Measurements from ENCODE around the gene NYAP2. TPM values are rescaled to one million over a fixed set of nuclear protein-coding genes. Genes with fewer than 3 reads are reported as not detected.

Gene NYAP2
- total RNA-seq, 2 experiments from 2014 or later, result not detected

GRCh38 chr2:225590932-225591331, 191.4 kb downstream of the NYAP2 start:
- H3K36me3 Mint-ChIP-seq, result no peaks in the 10 kb centered on the region
- ChIA-PET CTCF (no interaction called here), POLR2A (no interaction called here)
- no peaks in the 10 kb centered on the region for H3K9me3 Mint-ChIP-seq
- no peak overlapping the region for H3K4me3 Mint-ChIP-seq
- H3K27ac Mint-ChIP-seq, result no peak overlapping the region
- no peak for DNase-seq
- H3K27me3 Mint-ChIP-seq, result no peaks in the 10 kb centered on the region
- intact Hi-C loops (cut with micrococcal nuclease), result no loop called here
- H3K4me1 Mint-ChIP-seq (ENCODE audit: low read depth), result no peaks in the 10 kb centered on the region

- intact Hi-C loops (cut with micrococcal nuclease), result no loop called here
- no peak overlapping the region for H3K4me3 Mint-ChIP-seq
- no peaks in the 10 kb centered on the region for H3K36me3 Mint-ChIP-seq
- no peak for DNase-seq
- POLR2A ChIA-PET, result no interaction called here
- CTCF ChIA-PET, result no interaction called here
- no peak overlapping the region for H3K27ac Mint-ChIP-seq
- no peaks in the 10 kb centered on the region for H3K27me3 Mint-ChIP-seq
- H3K4me1 Mint-ChIP-seq (ENCODE audit: low read depth), result no peaks in the 10 kb centered on the region
- H3K9me3 Mint-ChIP-seq, result peaks cover 2% of the 10 kb centered on the region
These were observed 198.4 kb downstream of the NYAP2 start for GRCh38 chr2:225597911-225598310.

- Mint-ChIP-seq H3K36me3 (no peaks in the 10 kb centered on the region), H3K27me3 (no peaks in the 10 kb centered on the region), H3K4me3 (no peak overlapping the region), H3K4me1 (ENCODE audit: low read depth) (no peaks in the 10 kb centered on the region), H3K9me3 (peaks cover 2% of the 10 kb centered on the region), H3K27ac (no peak overlapping the region)
- intact Hi-C loops (cut with micrococcal nuclease), result no loop called here
- CTCF ChIA-PET, result no interaction called here
- POLR2A ChIA-PET, result no interaction called here
- DNase-seq, result no peak
These were observed 198.9 kb downstream of the NYAP2 start for GRCh38 chr2:225598426-225598825.

- H3K4me1 Mint-ChIP-seq (ENCODE audit: low read depth), result no peaks in the 10 kb centered on the region
- H3K36me3 Mint-ChIP-seq, result no peaks in the 10 kb centered on the region
- ChIA-PET POLR2A (no interaction called here), CTCF (no interaction called here)
- no peak for DNase-seq
- H3K9me3 Mint-ChIP-seq, result peaks cover 2% of the 10 kb centered on the region
- intact Hi-C loops (cut with micrococcal nuclease), result no loop called here
- H3K4me3 Mint-ChIP-seq, result no peak overlapping the region
- no peak overlapping the region for H3K27ac Mint-ChIP-seq
- no peaks in the 10 kb centered on the region for H3K27me3 Mint-ChIP-seq
These were observed 199.4 kb downstream of the NYAP2 start for GRCh38 chr2:225598897-225599296.

GRCh38 chr2:225599856-225600255, 200.3 kb downstream of the NYAP2 start:
- no peak for DNase-seq
- intact Hi-C loops (cut with micrococcal nuclease), result no loop called here
- Mint-ChIP-seq H3K27me3 (peaks cover 1% of the 10 kb centered on the region), H3K36me3 (no peaks in the 10 kb centered on the region), H3K27ac (no peak overlapping the region), H3K4me1 (ENCODE audit: low read depth) (no peaks in the 10 kb centered on the region), H3K9me3 (peaks cover 2% of the 10 kb centered on the region), H3K4me3 (no peak overlapping the region)
- ChIA-PET POLR2A (no interaction called here), CTCF (no interaction called here)

- intact Hi-C loops (cut with micrococcal nuclease), result no loop called here
- ChIA-PET POLR2A (no interaction called here), CTCF (no interaction called here)
- Mint-ChIP-seq H3K27me3 (peaks cover 1% of the 10 kb centered on the region), H3K9me3 (peaks cover 2% of the 10 kb centered on the region), H3K27ac (no peak overlapping the region), H3K4me1 (ENCODE audit: low read depth) (no peaks in the 10 kb centered on the region), H3K36me3 (no peaks in the 10 kb centered on the region), H3K4me3 (no peak overlapping the region)
- no peak for DNase-seq
These were observed 200.9 kb downstream of the NYAP2 start for GRCh38 chr2:225600444-225600843.

- Mint-ChIP-seq H3K27me3 (peaks cover 1% of the 10 kb centered on the region), H3K4me3 (no peak overlapping the region), H3K4me1 (ENCODE audit: low read depth) (no peaks in the 10 kb centered on the region), H3K27ac (no peak overlapping the region), H3K9me3 (peaks cover 2% of the 10 kb centered on the region), H3K36me3 (no peaks in the 10 kb centered on the region)
- intact Hi-C loops (cut with micrococcal nuclease), result no loop called here
- ChIA-PET POLR2A (no interaction called here), CTCF (no interaction called here)
- no peak for DNase-seq
These were observed 201.4 kb downstream of the NYAP2 start for GRCh38 chr2:225600865-225601264.

- CTCF ChIA-PET, result no interaction called here
- H3K27me3 Mint-ChIP-seq, result peaks cover 1% of the 10 kb centered on the region
- H3K9me3 Mint-ChIP-seq, result peaks cover 2% of the 10 kb centered on the region
- H3K4me1 Mint-ChIP-seq (ENCODE audit: low read depth), result no peaks in the 10 kb centered on the region
- no peak for DNase-seq
- intact Hi-C loops (cut with micrococcal nuclease), result no loop called here
- H3K4me3 Mint-ChIP-seq, result no peak overlapping the region
- POLR2A ChIA-PET, result no interaction called here
- no peaks in the 10 kb centered on the region for H3K36me3 Mint-ChIP-seq
- H3K27ac Mint-ChIP-seq, result no peak overlapping the region
These were observed 202.7 kb downstream of the NYAP2 start for GRCh38 chr2:225602205-225602604.

GRCh38 chr2:225608136-225608535, 208.6 kb downstream of the NYAP2 start:
- Mint-ChIP-seq H3K4me1 (ENCODE audit: low read depth) (no peaks in the 10 kb centered on the region), H3K36me3 (no peaks in the 10 kb centered on the region), H3K9me3 (no peaks in the 10 kb centered on the region), H3K27ac (no peak overlapping the region), H3K4me3 (no peak overlapping the region), H3K27me3 (peaks cover 1% of the 10 kb centered on the region)
- intact Hi-C loops (cut with micrococcal nuclease), result no loop called here
- DNase-seq, result no peak
- ChIA-PET CTCF (no interaction called here), POLR2A (no interaction called here)

GRCh38 chr2:225612636-225613035, 213.1 kb downstream of the NYAP2 start:
- no peak for DNase-seq
- Mint-ChIP-seq H3K9me3 (no peaks in the 10 kb centered on the region), H3K27ac (no peak overlapping the region), H3K4me3 (no peak overlapping the region), H3K36me3 (no peaks in the 10 kb centered on the region), H3K27me3 (no peaks in the 10 kb centered on the region), H3K4me1 (ENCODE audit: low read depth) (no peaks in the 10 kb centered on the region)
- ChIA-PET CTCF (no interaction called here), POLR2A (no interaction called here)
- intact Hi-C loops (cut with micrococcal nuclease), result no loop called here

- H3K4me1 Mint-ChIP-seq (ENCODE audit: low read depth), result no peaks in the 10 kb centered on the region
- no peak overlapping the region for H3K4me3 Mint-ChIP-seq
- no peaks in the 10 kb centered on the region for H3K27me3 Mint-ChIP-seq
- ChIA-PET POLR2A (no interaction called here), CTCF (no interaction called here)
- H3K9me3 Mint-ChIP-seq, result no peaks in the 10 kb centered on the region
- H3K27ac Mint-ChIP-seq, result no peak overlapping the region
- intact Hi-C loops (cut with micrococcal nuclease), result no loop called here
- no peaks in the 10 kb centered on the region for H3K36me3 Mint-ChIP-seq
- no peak for DNase-seq
These were observed 215.4 kb downstream of the NYAP2 start for GRCh38 chr2:225614915-225615314.

GRCh38 chr2:225615514-225615913, 216.0 kb downstream of the NYAP2 start:
- POLR2A ChIA-PET, result no interaction called here
- no peaks in the 10 kb centered on the region for H3K9me3 Mint-ChIP-seq
- H3K36me3 Mint-ChIP-seq, result no peaks in the 10 kb centered on the region
- no peak overlapping the region for H3K27ac Mint-ChIP-seq
- DNase-seq, result no peak
- intact Hi-C loops (cut with micrococcal nuclease), result no loop called here
- H3K4me1 Mint-ChIP-seq (ENCODE audit: low read depth), result no peaks in the 10 kb centered on the region
- no peak overlapping the region for H3K4me3 Mint-ChIP-seq
- H3K27me3 Mint-ChIP-seq, result no peaks in the 10 kb centered on the region
- CTCF ChIA-PET, result no interaction called here

- Mint-ChIP-seq H3K9me3 (no peaks in the 10 kb centered on the region), H3K4me3 (no peak overlapping the region), H3K27ac (no peak overlapping the region), H3K27me3 (no peaks in the 10 kb centered on the region), H3K36me3 (no peaks in the 10 kb centered on the region), H3K4me1 (ENCODE audit: low read depth) (no peaks in the 10 kb centered on the region)
- POLR2A ChIA-PET, result no interaction called here
- CTCF ChIA-PET, result no interaction called here
- intact Hi-C loops (cut with micrococcal nuclease), result no loop called here
- no peak for DNase-seq
These were observed 216.9 kb downstream of the NYAP2 start for GRCh38 chr2:225616372-225616771.

- H3K4me1 Mint-ChIP-seq (ENCODE audit: low read depth), result no peaks in the 10 kb centered on the region
- no peaks in the 10 kb centered on the region for H3K9me3 Mint-ChIP-seq
- H3K4me3 Mint-ChIP-seq, result no peak overlapping the region
- no peak overlapping the region for H3K27ac Mint-ChIP-seq
- intact Hi-C loops (cut with micrococcal nuclease), result no loop called here
- H3K36me3 Mint-ChIP-seq, result no peaks in the 10 kb centered on the region
- ChIA-PET CTCF (no interaction called here), POLR2A (no interaction called here)
- DNase-seq, result no peak
- H3K27me3 Mint-ChIP-seq, result no peaks in the 10 kb centered on the region
These were observed 217.3 kb downstream of the NYAP2 start for GRCh38 chr2:225616848-225617247.
